Mesothelial cell of epicardium (in vitro differentiated cells): ENCODE measurements around the gene ZNF652. TPM values are rescaled to one million over a fixed set of nuclear protein-coding genes. Genes with fewer than 3 reads are reported as not detected.
A peak's percentile ranks its signal among the peaks of the same experiment; 100 is the strongest.

Source experiments
- DNase-seq, 2 experiments: peaks; one replicate each; pipeline ENCODE4 v3.0.0; 2021; ENCODE audit warnings: low spot score in 2 of 2; ENCODE audit not compliant: unreplicated experiment in 2 of 2
- H3K27ac Mint-ChIP-seq: 2 replicates; pipeline ENCODE4 v1.8.0; 2021; ENCODE audit warnings: mixed read lengths
- H3K27me3 Mint-ChIP-seq: 2 replicates; pipeline ENCODE4 v1.8.0; 2021; ENCODE audit warnings: low read depth, mixed read lengths
- H3K36me3 Mint-ChIP-seq: 2 replicates; pipeline ENCODE4 v1.8.0; 2021; ENCODE audit warnings: mixed read lengths
- H3K4me1 Mint-ChIP-seq: 2 replicates; pipeline ENCODE4 v1.8.0; 2021; ENCODE audit warnings: mixed read lengths
- H3K4me3 Mint-ChIP-seq: 2 replicates; pipeline ENCODE4 v1.8.0; 2021; ENCODE audit warnings: mild to moderate bottlenecking, moderate library complexity, mixed read lengths
- H3K9me3 Mint-ChIP-seq: 2 replicates; pipeline ENCODE4 v1.8.0; 2021; ENCODE audit warnings: mixed read lengths
- CTCF ChIP-seq: fragments of 200-600 bp; sonication (generic); IDR thresholded peaks from one replicate; pipeline ENCODE4 v1.5.0; 2021; ENCODE audit warnings: antibody characterized with exemption; ENCODE audit not compliant: unreplicated experiment
- total RNA-seq: library from RNA; stranded (reverse); gene quantifications from 3 replicates; pipeline ENCODE4 v1.2.1, GENCODE V29; 2021

Gene ZNF652
- total RNA-seq: 64.0 to 66.0 TPM (median 64.3 TPM) in 3 replicates

DNA sequence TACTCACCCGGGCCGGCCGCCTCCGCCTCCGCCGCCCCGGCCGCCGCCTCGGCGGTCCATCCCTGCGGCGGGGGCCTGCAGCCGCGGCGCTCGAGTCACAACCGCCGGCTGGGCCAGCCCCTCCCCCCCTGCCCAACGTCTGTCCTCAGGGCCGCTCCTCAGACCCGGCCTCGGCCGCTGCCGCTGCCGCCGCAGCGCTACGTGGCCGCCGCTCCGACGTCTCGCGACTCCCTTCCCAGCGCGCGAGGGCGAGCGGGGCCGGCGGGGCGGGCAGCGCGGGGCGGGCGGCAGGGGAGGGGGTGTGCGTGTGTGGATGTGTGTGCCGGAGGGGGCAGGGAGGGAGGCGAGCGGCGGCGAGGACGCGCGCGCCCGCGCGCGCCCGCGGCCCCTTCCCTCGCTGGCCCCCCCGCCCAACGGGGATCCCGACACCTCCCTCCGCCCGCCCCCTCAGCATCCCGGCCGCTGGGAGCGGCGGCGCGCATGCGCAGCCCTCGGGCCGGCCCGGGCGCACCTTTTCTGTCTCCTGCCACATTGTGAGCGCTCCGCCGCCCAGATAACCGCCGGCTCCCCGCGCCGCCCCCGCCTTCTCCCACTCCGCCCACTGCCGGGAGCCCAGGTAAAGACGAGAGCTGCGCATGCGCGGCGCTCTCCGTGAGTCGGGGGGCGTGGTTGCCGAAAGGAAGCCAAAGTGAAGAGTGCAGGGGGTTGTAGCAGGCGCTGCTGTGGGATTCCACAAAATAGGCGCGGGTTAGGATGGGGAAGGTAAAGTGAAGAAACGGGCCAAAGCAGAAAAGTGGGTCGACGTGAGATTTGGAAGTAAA, at the start of gene ZNF652:
ZNF652 (minus strand) TSS at position 349 of the 821 bp plus-strand sequence. CDS start 44,525 bp downstream, outside the sequence.
- TF ChIP-seq CTCF: no peak
- Mint-ChIP-seq H3K27ac (peak within 1 kb of the TSS; percentile 97), H3K4me3 (peak within 1 kb of the TSS; percentile 87), H3K4me1 (peaks cover 42% of the 10 kb centered on the region), H3K36me3 (no peaks in the 10 kb centered on the region), H3K9me3 (no peaks in the 10 kb centered on the region), H3K27me3 (no peaks in the 10 kb centered on the region)
- DNase-seq: peak; percentile 96 to 97

- no peak for DNase-seq
- TF ChIP-seq CTCF: no peak
- no peak overlapping the region for H3K4me3 Mint-ChIP-seq
- no peak overlapping the region for H3K27ac Mint-ChIP-seq
- no peaks in the 10 kb centered on the region for H3K27me3 Mint-ChIP-seq
- no peaks in the 10 kb centered on the region for H3K9me3 Mint-ChIP-seq
- H3K36me3 Mint-ChIP-seq: peaks cover 38% of the 10 kb centered on the region
- peaks cover 7% of the 10 kb centered on the region for H3K4me1 Mint-ChIP-seq
Measured at GRCh38 chr17:49409066-49409465, 47.0 kb upstream of the ZNF652 start.

DNA sequence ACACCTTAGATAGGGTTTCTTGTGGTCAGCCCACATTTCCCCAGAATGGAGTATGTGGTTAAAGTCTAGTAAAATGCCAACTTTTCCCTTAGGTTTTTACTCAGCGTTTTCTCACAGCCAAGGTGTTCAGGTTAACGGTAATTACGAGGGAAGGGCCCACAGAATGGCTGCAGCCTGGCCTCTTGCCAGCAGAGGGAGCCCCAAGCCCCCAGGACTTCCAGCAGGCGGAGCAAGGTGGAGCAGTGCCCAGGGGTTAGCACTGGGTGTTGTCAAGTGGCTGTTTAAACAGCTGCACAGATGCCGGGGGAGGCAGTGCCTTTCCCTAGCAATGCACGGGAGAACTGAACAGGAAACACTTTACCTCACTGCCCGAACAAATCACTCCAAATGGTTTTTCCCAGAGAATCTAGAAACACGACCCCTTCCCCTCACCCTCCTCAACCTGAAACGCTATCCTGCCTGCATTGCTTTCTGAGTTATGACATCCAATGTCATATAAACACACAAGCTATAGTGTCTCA, 46.0 kb upstream of the ZNF652 start:
- Mint-ChIP-seq H3K4me3 (no peak overlapping the region), H3K36me3 (peaks cover 43% of the 10 kb centered on the region), H3K9me3 (no peaks in the 10 kb centered on the region), H3K27me3 (no peaks in the 10 kb centered on the region), H3K27ac (peak overlapping the region; percentile 40), H3K4me1 (peaks cover 3% of the 10 kb centered on the region)
- peak; percentile 63 to 89 for DNase-seq
- peak; percentile 73 for TF ChIP-seq CTCF

DNA sequence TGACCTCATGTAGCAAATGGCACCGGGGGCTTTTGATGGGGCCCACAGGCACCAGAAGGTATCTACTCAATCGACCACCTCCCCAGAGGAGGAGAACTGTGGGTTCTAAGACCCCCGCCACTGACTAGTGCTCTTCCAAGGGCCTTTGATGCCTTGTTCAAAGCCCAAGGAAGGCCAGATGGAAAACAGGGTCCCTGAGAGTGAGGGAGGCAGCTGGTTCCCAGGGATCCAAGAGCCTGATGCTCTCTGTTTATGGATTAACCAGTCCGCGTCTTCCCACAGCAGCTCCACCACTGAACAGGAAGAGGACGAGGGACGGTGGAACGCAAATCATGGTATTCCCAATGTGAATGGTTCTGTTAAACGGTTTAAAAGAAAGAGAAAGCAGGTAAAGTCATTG, 45.0 kb upstream of the ZNF652 start:
- Mint-ChIP-seq H3K36me3 (peaks cover 43% of the 10 kb centered on the region), H3K4me1 (peaks cover 11% of the 10 kb centered on the region), H3K4me3 (no peak overlapping the region), H3K27me3 (no peaks in the 10 kb centered on the region), H3K9me3 (no peaks in the 10 kb centered on the region), H3K27ac (no peak overlapping the region)
- TF ChIP-seq CTCF: no peak
- DNase-seq: no peak

- Mint-ChIP-seq H3K36me3 (peaks cover 39% of the 10 kb centered on the region), H3K4me1 (peaks cover 15% of the 10 kb centered on the region), H3K9me3 (no peaks in the 10 kb centered on the region), H3K27ac (no peak overlapping the region), H3K27me3 (no peaks in the 10 kb centered on the region), H3K4me3 (no peak overlapping the region)
- TF ChIP-seq CTCF: no peak
- DNase-seq: no peak
Measured at GRCh38 chr17:49406421-49407061, 44.5 kb upstream of the ZNF652 start.
